SK-N-SH (cell line): Measurements from ENCODE around the gene STOML2. TPM values are rescaled to one million over a fixed set of nuclear protein-coding genes. Genes with fewer than 3 reads are reported as not detected.

Experiments
- CTCF ChIA-PET: fragments of 300-600, 350-600 bp; formaldehyde crosslinking; extraction: SDS; loops from one replicate; lab custom pipeline; 2021; lab: Yijun Ruan, JAX
- POLR2A ChIA-PET: fragments of 350-600 bp; sonication (Branson Sonifier 250); formaldehyde crosslinking; extraction: SDS; loops from one replicate; lab custom pipeline; 2020; ENCODE audit warnings: antibody characterized with exemption, inconsistent platforms; lab: Yijun Ruan, JAX
- DNase-seq: peaks from one replicate; pipeline ENCODE4 v3.0.0; 2012
- H2AFZ ChIP-seq: fragments of 200-600 bp; sonication (generic); 2 replicates; pipeline ENCODE4 v1.8.1; 2016; ENCODE audit warnings: antibody characterized with exemption, mild to moderate bottlenecking, low read depth
- H3F3A ChIP-seq: fragments of 200-600 bp; sonication (generic); replicated peaks from 2 replicates; pipeline ENCODE3; 2016; ENCODE audit warnings: antibody characterized with exemption, mild to moderate bottlenecking; ENCODE audit not compliant: insufficient read depth
- H3K27ac ChIP-seq, 2 experiments: fragments of 200-500 bp in 1 of 2; fragments of 200-600 bp in 1 of 2; sonication (Bioruptor generic) in 1 of 2; sonication (generic), shearing (Covaris generic) in 1 of 2; 2 replicates each; pipeline versions ENCODE4 v1.5.1 to v1.6.1; 2014 to 2016; ENCODE audit warnings: low read depth in 2 of 2, inconsistent platforms in 1 of 2, low read length in 1 of 2, mild to moderate bottlenecking in 1 of 2, mixed read lengths in 1 of 2
- H3K27me3 ChIP-seq: fragments of 200-600 bp; sonication (generic), shearing (Covaris generic); 2 replicates; pipeline ENCODE4 v1.6.1; 2016; ENCODE audit warnings: mixed run types; ENCODE audit not compliant: insufficient read depth
- H3K36me3 ChIP-seq, 2 experiments: fragments of 200-500 bp in 1 of 2; fragments of 200-600 bp in 1 of 2; sonication (Bioruptor generic) in 1 of 2; sonication (generic) in 1 of 2; replicated peaks in 1 of 2; 2 replicates each; pipeline versions ENCODE3 to v1.5.1; 2014 to 2016; ENCODE audit warnings: low read length in 1 of 2, mild to moderate bottlenecking in 1 of 2; ENCODE audit not compliant: insufficient read depth in 2 of 2, control insufficient read depth in 1 of 2
- H3K4me1 ChIP-seq, 2 experiments: fragments of 200-500 bp in 1 of 2; fragments of 200-600 bp in 1 of 2; sonication (Bioruptor generic) in 1 of 2; sonication (generic), shearing (Covaris generic) in 1 of 2; 2 replicates each; pipeline versions ENCODE4 v1.5.1 to v1.6.1; 2014 to 2016; ENCODE audit warnings: low read depth in 1 of 2, low read length in 1 of 2, mixed run types in 1 of 2; ENCODE audit not compliant: insufficient read depth in 2 of 2, control insufficient read depth in 1 of 2
- H3K4me2 ChIP-seq: fragments of 200-600 bp; sonication (generic), shearing (Covaris generic); 2 replicates; pipeline ENCODE4 v1.6.1; 2017; ENCODE audit warnings: mixed run types
- H3K4me3 ChIP-seq, 2 experiments: fragments of 200-500 bp in 1 of 2; fragments of 200-600 bp in 1 of 2; sonication (Bioruptor generic) in 1 of 2; sonication (generic), shearing (Covaris generic) in 1 of 2; 2 replicates each; pipeline versions ENCODE4 v1.5.1 to v1.8.1; 2014 to 2016; ENCODE audit warnings: low read depth in 2 of 2, inconsistent platforms in 1 of 2, low read length in 1 of 2, mild to moderate bottlenecking in 1 of 2, mixed read lengths in 1 of 2, moderate library complexity in 1 of 2
- H3K79me2 ChIP-seq: fragments of 200-600 bp; sonication (generic); 2 replicates; pipeline ENCODE4 v1.8.1; 2017; ENCODE audit warnings: mild to moderate bottlenecking; ENCODE audit not compliant: insufficient read depth
- H3K9ac ChIP-seq: fragments of 200-600 bp; sonication (generic); 2 replicates; pipeline ENCODE4 v1.6.1; 2017; ENCODE audit warnings: mixed run types
- H3K9me2 ChIP-seq: fragments of 200-600 bp; sonication (generic); 2 replicates; pipeline ENCODE4 v1.6.1; 2017; ENCODE audit warnings: mixed run types
- H3K9me3 ChIP-seq: fragments of 200-600 bp; sonication (generic); 2 replicates; pipeline ENCODE4 v1.6.1; 2017; ENCODE audit warnings: mixed run types, mild to moderate bottlenecking, moderate library complexity
- H4K20me1 ChIP-seq: fragments of 200-600 bp; sonication (generic); 2 replicates; pipeline ENCODE4 v1.6.1; 2017; ENCODE audit warnings: mild to moderate bottlenecking, mixed run types; ENCODE audit not compliant: insufficient read depth
- CHD2 ChIP-seq: fragments of 150-350 bp; IDR thresholded peaks from 2 replicates; pipeline ENCODE4 v1.6.1; 2018; ENCODE audit warnings: low read length; ENCODE audit not compliant: partially characterized antibody
- CTCF ChIP-seq: fragments of 200-600 bp; sonication (generic); IDR thresholded peaks from 2 replicates; pipeline ENCODE4 v1.6.1; 2017; ENCODE audit warnings: antibody characterized with exemption, mild to moderate bottlenecking, moderate library complexity
- EP300 ChIP-seq, 2 experiments: IDR thresholded peaks; 2 replicates each; pipeline versions ENCODE4 v1.4.0 to v1.6.1; 2012; ENCODE audit warnings: borderline replicate concordance in 1 of 2, low read depth in 1 of 2, low read length in 1 of 2
- EZH2phosphoT487 ChIP-seq: fragments of 200-600 bp; sonication (generic); IDR thresholded peaks from 2 replicates; pipeline ENCODE4 v1.6.1; 2017; ENCODE audit warnings: low read depth, mixed run types, mild to moderate bottlenecking, antibody characterized with exemption, moderate library complexity, borderline replicate concordance
- FOXJ3 ChIP-seq: sonication (generic); formaldehyde crosslinking; IDR thresholded peaks from 2 replicates; pipeline ENCODE4 v1.5.1; 2020; ENCODE audit warnings: mild to moderate bottlenecking, missing genetic modification reagents
- GABPA ChIP-seq: IDR thresholded peaks from 2 replicates; pipeline ENCODE4 v1.4.0; 2012; ENCODE audit warnings: low read depth, mild to moderate bottlenecking
- GATA2 ChIP-seq: sonication (generic); formaldehyde crosslinking; IDR thresholded peaks from 2 replicates; pipeline ENCODE4 v1.5.0; 2020; ENCODE audit warnings: mild to moderate bottlenecking, missing genetic modification reagents
- JUND ChIP-seq: IDR thresholded peaks from 2 replicates; pipeline ENCODE4 v1.4.0; 2012
- MEF2A ChIP-seq: IDR thresholded peaks from 2 replicates; pipeline ENCODE4 v1.4.0; 2012; ENCODE audit warnings: low read depth, borderline replicate concordance
- MXI1 ChIP-seq: IDR thresholded peaks from 2 replicates; pipeline ENCODE4 v1.6.1; 2012; ENCODE audit warnings: mild to moderate bottlenecking, low read depth, low read length, improper control_type of control experiment
- POLR2AphosphoS5 ChIP-seq: IDR thresholded peaks from 2 replicates; pipeline ENCODE4 v1.6.1; 2012; ENCODE audit warnings: low read depth, low read length
- RAD21 ChIP-seq: IDR thresholded peaks from 2 replicates; pipeline ENCODE4 v1.6.1; 2012; ENCODE audit warnings: mild to moderate bottlenecking, low read length
- RCOR1 ChIP-seq: fragments of 150-350 bp; IDR thresholded peaks from 2 replicates; pipeline ENCODE4 v1.6.1; 2017; ENCODE audit warnings: antibody characterized with exemption, low read length
- SIN3A ChIP-seq: IDR thresholded peaks from 2 replicates; pipeline ENCODE4 v1.6.1; 2012; ENCODE audit warnings: low read depth, mild to moderate bottlenecking, low read length, moderate library complexity, borderline replicate concordance
- SMC3 ChIP-seq: IDR thresholded peaks from 2 replicates; pipeline ENCODE4 v1.6.1; 2012; ENCODE audit warnings: low read depth, low read length, improper control_type of control experiment
- TAF1 ChIP-seq: IDR thresholded peaks from 2 replicates; pipeline ENCODE4 v1.6.1; 2012; ENCODE audit warnings: low read depth, mild to moderate bottlenecking, low read length, moderate library complexity, borderline replicate concordance
- TCF12 ChIP-seq: IDR thresholded peaks from 2 replicates; pipeline ENCODE4 v1.4.0; 2012
- USF2 ChIP-seq: fragments of 150-350 bp; IDR thresholded peaks from 2 replicates; pipeline ENCODE4 v1.6.1; 2017; ENCODE audit warnings: antibody characterized with exemption, low read length, low read depth, borderline replicate concordance
- YY1 ChIP-seq: IDR thresholded peaks from 2 replicates; pipeline ENCODE4 v1.4.0; 2012; ENCODE audit warnings: low read depth, mild to moderate bottlenecking
- ZBTB33 ChIP-seq: IDR thresholded peaks from 2 replicates; pipeline ENCODE4 v1.4.0; 2012; ENCODE audit warnings: low read depth, borderline replicate concordance
- WGBS: methylation state at CpG from one replicate; pipeline ENCODE4 v1.1.6; 2017; ENCODE audit warnings: low lambda C conversion rate; 5-methylcytosine and 5-hydroxymethylcytosine counted together
- polyA plus RNA-seq, 3 experiments: library from polyadenylated mRNA; depleted of rRNA; stranded (reverse); fragments of >200 nt; gene quantifications; 2 replicates each; pipeline ENCODE4 v1.2.3, GENCODE V29; 2012

STOML2 gene
- polyA plus RNA-seq, 1 of the 3 experiments (the other 2 are of a cell fraction) = 232 TPM

- H3K4me2 ChIP-seq = peak overlapping the region; percentile 95
- H3K79me2 ChIP-seq = peaks cover 78% of the 10 kb centered on the region
- peaks cover 24% of the 10 kb centered on the region for H3F3A ChIP-seq
- peaks cover 72% of the 10 kb centered on the region for H4K20me1 ChIP-seq
- no peaks in the 10 kb centered on the region for H3K9me3 ChIP-seq
- no peak overlapping the region for H2AFZ ChIP-seq
- H3K4me1 ChIP-seq = peaks cover 21 to 22% of the 10 kb centered on the region in 2 experiments
- WGBS = 79% methylated on average over 4 of the region's 4 CpGs
- TF ChIP-seq TCF12 = no peak
- TF ChIP-seq CTCF = no peak
- no peak for TF ChIP-seq EZH2phosphoT487
- TF ChIP-seq MEF2A = no peak
- no peak for TF ChIP-seq FOXJ3 (CRISPR knock-in tag)
- no peak for TF ChIP-seq POLR2AphosphoS5
- TF ChIP-seq SMC3 = no peak
- no peak for TF ChIP-seq GATA2 (CRISPR knock-in tag)
- TF ChIP-seq JUND = no peak
- no peak for TF ChIP-seq RCOR1
- no peak for TF ChIP-seq RAD21
- no peak for TF ChIP-seq ZBTB33
- TF ChIP-seq MXI1 = no peak
- no peak for TF ChIP-seq YY1
- TF ChIP-seq TAF1 = no peak
- TF ChIP-seq GABPA = no peak
- CTCF ChIA-PET = interaction anchor here (1.0 to 1.2 kb wide), 2 partner anchors 47 to 74 kb away, joined by 3 read pairs; partner anchors contain the start of gene ATOSB
- no peak for DNase-seq
- no peak overlapping the region for H3K4me3 ChIP-seq
- peaks cover 47 to 57% of the 10 kb centered on the region in 2 experiments for H3K36me3 ChIP-seq
- POLR2A ChIA-PET = no interaction called here
- no peak overlapping the region for H3K27ac ChIP-seq
- H3K9me2 ChIP-seq = no peaks in the 10 kb centered on the region
- H3K9ac ChIP-seq = no peak overlapping the region
- H3K27me3 ChIP-seq = no peaks in the 10 kb centered on the region
Measured at GRCh38 chr9:35069020-35069419, 33.9 kb downstream of the STOML2 start.

GRCh38 chr9:35067056-35067455, 35.9 kb downstream of the STOML2 start:
- Histone ChIP-seq H4K20me1 (peaks cover 73% of the 10 kb centered on the region), H3K27me3 (no peaks in the 10 kb centered on the region), H3K4me1 (peaks cover 16 to 18% of the 10 kb centered on the region in 2 experiments; a peak in 3 of 4 replicates), H2AFZ (no peak overlapping the region), H3K4me3 (no peak overlapping the region), H3K79me2 (peaks cover 86% of the 10 kb centered on the region), H3K9me3 (no peaks in the 10 kb centered on the region), H3K9me2 (no peaks in the 10 kb centered on the region), H3F3A (peaks cover 11% of the 10 kb centered on the region), H3K4me2 (no peak overlapping the region), H3K27ac (no peak overlapping the region), H3K9ac (no peak overlapping the region), H3K36me3 (peaks cover 58 to 73% of the 10 kb centered on the region in 2 experiments)
- DNase-seq = no peak
- POLR2A ChIA-PET = interaction anchor here (1.4 kb wide), 1 partner anchor 13 kb away, joined by 5 read pairs; the partner anchor contains the start of gene FANCG
- TF ChIP-seq EZH2phosphoT487 (no peak), EP300 (IDR thresholded peaks at IDR 0.05; ENCODE audit: borderline replicate concordance in 1 of 2, low read depth in 1 of 2, low read length in 1 of 2) (no peak), MXI1 (no peak), USF2 (no peak), SIN3A (no peak), CHD2 (no peak), FOXJ3 (CRISPR knock-in tag) (no peak), CTCF (no peak)
- CTCF ChIA-PET = interaction anchor here (0.6 to 1.9 kb wide), 5 partner anchors 10 to 815 kb away, joined by 3 to 6 read pairs (median 4); partner anchors contain the start of gene PIGO
- 100% methylated on average over 1 of the region's 1 CpG for WGBS
